Epidermal melanocyte (primary cell): ENCODE results near the gene ARMC5.

ENCODE experiments used
- DNase-seq: peaks from one replicate; pipeline ENCODE4 v3.0.0; 2011; ENCODE audit warnings: low spot score; ENCODE audit not compliant: insufficient read length

ARMC5 gene

GRCh38 chr16:31460582-31461002 is 1.3 kb downstream of the ARMC5 start:
- peak; percentile 51 for DNase-seq

- no peak for DNase-seq
Observed at GRCh38 chr16:31461201-31461920, 2.1 kb downstream of the ARMC5 start.

GRCh38 chr16:31461921-31462804 is 2.9 kb downstream of the ARMC5 start:
- peak; percentile 3 for DNase-seq

GRCh38 chr16:31464348-31464769 is 5.1 kb downstream of the ARMC5 start:
- no peak for DNase-seq

- peak; percentile 4 for DNase-seq
Observed at GRCh38 chr16:31464781-31465260, 5.5 kb downstream of the ARMC5 start.

- DNase-seq = no peak
Observed at GRCh38 chr16:31465788-31466370, 6.6 kb downstream of the ARMC5 start.

DNA sequence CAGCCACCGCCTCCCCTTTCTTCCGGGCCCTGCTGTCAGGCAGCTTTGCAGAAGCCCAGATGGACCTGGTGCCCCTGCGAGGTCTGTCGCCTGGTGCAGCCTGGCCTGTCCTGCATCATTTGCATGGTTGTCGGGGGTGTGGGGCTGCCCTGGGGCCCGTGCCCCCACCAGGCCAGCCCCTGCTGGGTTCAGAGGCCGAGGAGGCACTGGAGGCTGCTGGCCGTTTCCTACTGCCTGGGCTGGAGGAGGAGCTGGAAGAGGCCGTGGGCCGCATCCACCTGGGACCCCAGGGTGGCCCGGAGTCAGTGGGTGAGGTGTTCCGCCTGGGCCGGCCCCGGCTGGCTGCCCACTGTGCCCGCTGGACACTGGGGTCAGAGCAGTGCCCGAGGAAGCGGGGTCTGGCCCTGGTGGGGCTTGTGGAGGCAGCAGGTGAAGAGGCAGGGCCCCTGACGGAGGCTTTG is 7.1 kb downstream of the ARMC5 start:
- peak; percentile 12 for DNase-seq

GRCh38 chr16:31467151-31467773 is 8.0 kb downstream of the ARMC5 start:
- DNase-seq = peak; percentile 15

GRCh38 chr16:31467858-31468257 is 8.6 kb downstream of the ARMC5 start:
- no peak for DNase-seq

DNA sequence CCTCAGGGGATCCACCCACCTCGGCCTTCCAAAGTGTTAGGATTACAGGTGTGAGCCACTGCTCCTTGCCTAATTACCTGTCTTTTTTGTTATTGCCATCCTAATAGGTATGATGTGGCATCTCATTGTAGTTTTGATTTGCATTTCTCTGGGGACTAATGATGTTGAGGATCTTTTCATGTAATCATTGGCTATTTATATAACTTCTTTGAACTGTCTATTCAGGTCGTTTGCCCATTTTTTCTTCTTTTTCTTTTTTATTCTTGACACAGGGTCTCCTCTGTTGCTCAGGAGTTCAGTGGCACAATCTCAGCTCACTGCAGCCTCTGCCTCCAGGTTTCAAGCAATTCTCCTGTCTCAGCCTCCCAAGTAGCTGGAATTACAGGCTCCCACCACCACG is 11.3 kb downstream of the ARMC5 start:
- peak; percentile 10 for DNase-seq

DNA sequence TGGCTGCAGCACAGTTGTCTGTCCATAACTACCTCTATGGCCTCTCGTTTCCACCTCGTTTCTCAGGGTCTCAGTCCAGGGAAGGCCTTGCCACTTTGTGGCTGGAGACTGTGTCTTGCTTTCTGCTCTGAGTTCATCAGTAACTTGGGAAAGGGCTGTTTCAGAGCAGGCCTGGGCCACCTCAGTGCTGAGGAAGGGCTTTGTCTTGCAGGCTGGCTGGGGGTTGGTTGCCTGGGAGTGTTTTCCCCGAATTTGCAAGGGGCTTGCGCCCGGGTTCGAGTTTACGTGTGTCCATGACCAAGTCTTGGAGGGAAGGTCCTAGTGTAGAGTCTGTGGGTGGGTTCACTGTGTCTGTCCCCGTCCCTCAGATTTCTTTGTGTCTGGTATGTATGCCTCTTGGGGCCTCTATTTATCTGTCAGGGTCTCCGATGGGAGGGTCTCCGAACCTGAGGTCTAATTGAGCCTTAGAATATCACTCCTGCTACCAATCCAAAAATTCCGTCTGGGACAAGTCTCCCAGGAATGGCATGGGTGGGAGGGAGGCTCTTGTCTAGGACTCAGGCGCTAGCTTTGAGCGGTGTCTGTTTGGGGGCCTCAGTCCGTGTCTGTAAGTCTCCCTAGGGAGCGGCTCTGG is 12.1 kb downstream of the ARMC5 start:
- peak; percentile 26 for DNase-seq

DNA sequence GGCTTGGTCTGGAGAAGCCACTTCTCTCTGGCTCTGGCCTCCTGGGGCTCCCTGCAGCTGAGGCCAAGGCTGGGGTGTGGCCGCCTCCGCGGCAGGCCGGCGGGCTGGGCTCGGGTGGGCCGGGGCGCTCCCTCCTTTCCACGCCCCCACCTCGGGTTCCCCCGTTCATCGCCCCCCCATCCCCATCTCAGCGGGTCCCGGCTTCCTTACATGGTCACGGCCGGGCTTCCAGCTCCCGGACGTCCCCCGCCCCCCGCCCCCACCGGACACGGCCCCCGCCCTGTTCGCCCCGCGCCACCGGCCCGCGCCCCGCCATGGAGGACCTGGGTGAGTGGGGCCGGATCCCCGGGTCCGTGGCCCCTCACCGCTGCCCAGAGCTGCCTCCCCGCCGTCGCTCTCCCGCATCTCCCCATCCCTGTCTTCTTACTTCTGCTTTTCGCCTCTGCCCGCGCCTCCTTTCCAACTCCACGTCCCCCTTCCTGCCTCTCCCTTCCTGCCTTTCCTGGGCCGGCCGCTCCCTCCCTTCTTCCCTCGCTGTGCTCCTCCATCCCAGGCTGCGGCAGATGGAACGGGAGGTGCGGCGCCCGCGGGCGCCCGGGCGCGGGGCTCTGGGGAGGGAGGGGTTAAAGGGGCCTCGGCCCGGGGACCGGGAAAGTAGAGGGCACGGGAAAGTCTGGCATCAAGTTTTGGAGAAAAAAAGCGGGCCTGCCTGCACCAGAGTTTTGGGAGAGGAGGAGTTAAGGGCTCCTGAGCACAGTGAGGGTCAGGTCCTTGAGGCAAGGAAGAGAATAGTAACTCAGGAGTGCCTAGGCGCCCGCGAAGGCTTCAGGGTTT is 12.8 kb downstream of the ARMC5 start, which contains the start of gene TGFB1I1:
Gene TGFB1I1, plus strand, starts transcription at position 278 of the 834 bp plus-strand sequence. Its CDS starts 37 bp downstream, at position 315.
- peak; percentile 94 for DNase-seq

GRCh38 chr16:31472709-31473203 is 13.5 kb downstream of the ARMC5 start:
- peak; percentile 99 for DNase-seq

DNA sequence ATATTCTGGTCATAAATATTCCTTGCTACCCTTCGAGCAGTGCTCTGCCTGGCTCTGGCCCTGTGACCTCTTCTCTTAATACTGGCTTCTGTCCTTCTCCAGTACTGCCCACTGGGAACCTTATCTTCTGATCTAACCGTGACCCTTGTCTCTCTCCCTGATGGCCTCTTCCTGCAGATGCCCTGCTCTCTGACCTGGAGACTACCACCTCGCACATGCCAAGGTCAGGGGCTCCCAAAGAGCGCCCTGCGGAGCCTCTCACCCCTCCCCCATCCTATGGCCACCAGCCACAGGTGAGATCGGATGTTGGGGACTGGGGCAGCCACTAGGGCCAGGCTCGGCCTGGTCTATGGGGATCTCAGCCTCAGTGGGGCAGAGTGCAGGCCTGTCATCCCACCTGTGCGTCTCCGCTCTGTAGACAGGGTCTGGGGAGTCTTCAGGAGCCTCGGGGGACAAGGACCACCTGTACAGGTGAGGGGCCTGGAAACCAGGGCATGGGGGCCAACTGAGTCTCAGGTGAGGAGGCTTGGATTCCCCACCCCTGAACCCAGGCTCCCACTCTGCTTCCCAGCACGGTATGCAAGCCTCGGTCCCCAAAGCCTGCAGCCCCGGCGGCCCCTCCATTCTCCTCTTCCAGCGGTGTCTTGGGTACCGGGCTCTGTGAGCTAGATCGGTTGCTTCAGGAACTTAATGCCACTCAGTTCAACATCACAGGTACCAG is 14.1 kb downstream of the ARMC5 start:
- no peak for DNase-seq

GRCh38 chr16:31474173-31474714 is 14.9 kb downstream of the ARMC5 start:
- DNase-seq = no peak

DNA sequence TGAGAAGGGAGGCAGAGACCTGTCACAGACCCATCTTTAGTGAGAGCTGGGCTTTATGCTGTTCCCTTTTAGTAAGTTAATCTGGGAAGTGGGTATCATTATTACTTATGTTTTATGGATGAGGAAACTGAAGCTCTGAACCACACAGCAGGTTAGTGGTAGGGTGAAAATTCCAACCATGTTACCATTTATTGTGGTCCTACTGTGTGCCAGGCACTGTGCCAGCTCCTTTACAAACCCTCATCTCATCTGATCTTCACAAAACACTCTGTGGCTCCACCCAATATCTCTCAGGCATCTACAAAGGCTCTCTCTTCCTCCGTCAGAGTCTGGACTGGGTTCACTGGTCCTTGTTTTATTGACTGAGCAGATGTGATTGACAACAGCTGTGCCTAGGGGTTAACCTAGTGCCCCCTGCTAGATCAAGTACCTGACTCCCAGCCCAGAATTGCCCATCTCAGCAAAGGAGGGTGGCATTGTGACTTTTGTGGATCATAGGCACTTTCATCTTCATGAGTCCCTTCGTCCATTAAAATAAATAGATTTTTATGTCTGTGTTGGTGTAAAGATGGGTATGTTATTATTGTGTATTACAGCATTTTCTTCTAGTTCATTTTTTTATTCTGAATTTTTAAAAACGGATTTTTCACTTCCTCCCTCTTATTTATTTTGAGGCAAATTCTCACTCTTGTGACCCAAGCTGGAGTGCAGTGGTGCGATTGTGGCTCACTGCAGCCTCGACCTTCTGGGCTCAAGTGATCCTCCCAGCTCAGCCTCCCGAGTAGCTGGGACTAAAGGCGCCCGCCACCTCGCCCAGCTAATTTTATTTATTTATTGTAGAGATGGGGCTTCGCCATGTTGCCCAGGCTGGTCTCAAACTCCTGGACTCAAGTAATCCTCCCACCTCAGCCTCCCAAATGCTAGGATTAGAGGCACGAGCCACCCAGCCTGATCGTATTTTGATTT is 15.8 kb downstream of the ARMC5 start:
- DNase-seq = no peak

GRCh38 chr16:31475946-31476302 is 16.6 kb downstream of the ARMC5 start:
- DNase-seq = no peak
